Head of caudate nucleus (tissue), 42 donors: ENCODE data around the gene SH3BGRL2.
"Not testable (repeated sequence)": the region's sequence is repeated elsewhere in the genome, so short reads cannot be mapped to it uniquely, and the experiment has no call there.

Source experiments
- DNase-seq, 42 donors: peaks; one replicate each; pipeline versions ENCODE4 v3.0.0 to v3.0.0-alpha.2; 2020 to 2021; ENCODE audit warnings: mixed read lengths in 7 of 42
- intact Hi-C: fragments of 100-400 bp; cut with DNase I; formaldehyde crosslinking; loops from one replicate; pipeline ENCODE4 v1.15.0; 2022

The SH3BGRL2 gene

DNA sequence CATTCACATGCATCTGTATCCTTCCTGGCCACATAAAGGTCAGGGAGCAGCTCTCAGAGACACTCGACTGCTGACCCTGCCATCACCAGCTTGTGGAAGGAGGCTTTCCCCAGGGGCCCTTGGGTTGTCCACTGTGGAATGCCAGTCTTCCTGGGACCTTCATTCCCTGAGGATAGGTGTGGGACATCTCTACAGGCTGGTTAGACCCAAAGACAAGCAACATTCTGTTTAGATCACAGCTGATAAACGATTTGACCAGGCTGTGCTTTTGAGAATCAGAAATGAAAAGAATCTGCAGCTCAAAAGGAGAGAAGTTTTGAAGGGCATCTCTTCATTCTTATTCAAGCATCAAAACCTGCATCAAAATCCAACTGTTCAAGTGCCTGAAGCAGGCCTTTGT lies 18.2 kb upstream of the SH3BGRL2 start:
- intact Hi-C loops: no loop called here
- DNase-seq: peak in 1 of 42 donors; percentile 31

DNA sequence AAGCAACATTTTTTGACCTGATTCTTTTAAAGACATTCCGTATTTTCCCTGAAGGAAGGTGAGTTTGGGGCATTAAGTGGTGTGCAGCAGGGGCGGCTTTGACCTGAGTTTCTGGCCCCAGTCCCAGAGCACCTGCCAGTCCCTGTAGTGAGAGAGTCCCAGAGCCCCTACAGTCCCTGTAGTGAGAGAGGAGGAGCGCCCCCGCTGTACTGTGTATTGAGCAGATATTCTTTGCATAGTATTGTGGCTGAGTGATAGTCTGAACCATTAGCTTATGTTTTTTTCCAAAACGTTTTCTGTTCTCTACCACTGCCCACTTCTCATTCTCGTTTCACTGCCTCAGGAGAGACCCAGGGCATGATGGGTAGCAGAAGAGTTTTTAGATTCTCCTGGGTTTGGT lies 17.2 kb upstream of the SH3BGRL2 start:
- intact Hi-C loops: no loop called here
- DNase-seq: no peak

DNA sequence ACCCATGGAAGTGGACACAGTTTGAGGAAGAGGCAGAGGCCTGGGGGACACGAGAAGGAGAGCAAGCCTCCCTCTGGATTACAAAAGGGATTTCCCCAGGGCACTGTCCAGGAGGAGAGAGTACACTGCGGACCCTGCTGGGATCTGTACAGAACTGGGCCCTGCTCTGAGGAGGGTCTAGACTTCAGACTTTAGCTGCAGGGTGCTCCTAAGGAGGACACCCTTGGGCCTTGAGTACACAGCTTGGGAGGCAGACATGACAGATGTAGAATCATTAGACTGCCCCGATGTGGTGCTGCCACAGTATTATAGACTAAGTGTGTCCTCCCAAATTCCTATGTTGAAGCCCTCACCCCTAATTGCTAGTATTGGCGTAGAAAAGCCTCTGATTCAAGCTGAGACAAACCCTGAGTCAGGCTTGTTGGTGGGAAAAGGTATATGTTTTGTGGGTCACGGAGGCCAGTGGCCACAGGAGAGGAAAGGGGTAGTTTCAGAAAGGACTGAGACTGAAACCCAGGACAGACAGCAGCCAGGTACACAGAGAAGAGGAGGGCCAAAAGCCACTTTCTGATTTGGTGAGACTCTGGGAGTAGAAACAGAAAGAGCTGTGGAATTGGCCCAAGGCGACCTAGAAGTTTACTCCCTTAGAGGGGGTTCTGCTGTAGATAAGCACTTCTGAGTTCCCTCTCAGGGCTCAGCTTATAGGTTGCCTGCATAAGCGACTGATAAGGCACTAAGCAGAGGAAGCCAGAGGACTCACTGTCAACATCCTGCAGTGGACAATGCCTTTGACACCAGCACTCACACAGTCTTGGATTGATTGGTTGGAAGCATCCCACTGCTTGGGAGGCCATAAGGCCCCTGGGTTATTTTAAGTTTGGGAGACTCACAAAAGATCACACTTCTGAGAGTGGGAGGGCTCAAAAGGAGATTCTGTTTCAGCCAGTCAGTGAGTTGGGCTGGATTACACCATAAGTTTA lies 16.5 kb upstream of the SH3BGRL2 start:
- no peak for DNase-seq
- intact Hi-C loops: no loop called here

DNA sequence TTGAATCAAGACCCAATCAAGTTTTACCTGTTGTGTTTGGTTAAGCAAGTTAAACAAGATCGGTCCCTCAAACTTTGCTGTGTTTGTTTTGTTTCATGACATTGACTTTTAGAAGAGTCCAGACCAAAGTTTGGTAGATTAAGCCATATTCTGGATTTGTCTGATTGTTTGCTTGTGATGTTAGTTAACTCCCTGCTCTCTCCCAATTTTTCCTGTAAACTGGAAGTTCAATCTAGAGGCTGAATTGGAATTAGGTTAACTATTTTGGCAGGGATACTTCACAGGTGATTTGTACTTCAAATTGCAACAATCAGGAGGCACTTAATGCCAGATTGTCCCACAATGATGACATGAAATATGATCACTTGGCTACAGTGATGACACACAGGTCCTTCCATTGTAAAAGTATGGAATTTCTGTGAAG lies 13.6 kb upstream of the SH3BGRL2 start:
- DNase-seq: no peak
- intact Hi-C loops: no loop called here

DNA sequence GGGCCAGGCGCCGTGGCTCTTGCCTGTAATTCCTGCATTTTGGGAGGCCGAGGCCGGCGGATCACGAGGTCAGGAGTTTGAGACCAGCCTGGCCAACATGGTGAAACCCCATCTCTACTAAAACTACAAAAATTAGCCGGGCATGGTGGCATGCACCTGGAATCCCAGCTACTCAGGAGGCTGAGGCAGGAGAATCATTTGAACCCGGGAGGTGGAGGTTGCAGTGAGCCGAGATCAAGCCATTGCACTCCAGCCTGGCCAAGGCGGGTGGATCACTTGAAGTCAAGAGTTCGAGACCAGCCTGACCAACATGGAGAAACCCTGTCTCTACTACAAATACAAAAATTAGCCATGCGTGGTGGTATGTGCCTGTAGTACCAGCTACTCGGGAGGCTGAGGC lies 12.7 kb upstream of the SH3BGRL2 start:
- intact Hi-C loops, DNase-seq: not testable (repeated sequence)

DNA sequence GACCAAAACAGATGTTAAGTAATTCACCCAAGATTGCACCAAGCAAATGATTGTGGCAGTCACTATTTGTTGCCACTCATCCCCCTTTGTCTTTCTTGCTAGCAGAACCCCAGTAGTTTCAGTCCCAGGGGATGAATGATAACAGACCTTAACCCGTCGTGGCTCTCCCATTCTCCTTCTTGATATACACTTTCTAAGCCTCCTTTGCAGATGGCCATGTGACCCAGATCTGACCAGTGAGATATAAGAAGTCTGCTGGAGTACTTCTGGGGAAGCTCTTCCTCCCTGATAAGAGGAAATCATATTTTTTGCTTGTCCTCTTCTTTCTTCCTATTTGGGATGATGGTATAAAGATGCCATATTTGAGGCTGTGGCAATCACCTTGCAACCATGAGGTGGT lies 9.6 kb upstream of the SH3BGRL2 start:
- intact Hi-C loops: no loop called here
- DNase-seq: no peak

DNA sequence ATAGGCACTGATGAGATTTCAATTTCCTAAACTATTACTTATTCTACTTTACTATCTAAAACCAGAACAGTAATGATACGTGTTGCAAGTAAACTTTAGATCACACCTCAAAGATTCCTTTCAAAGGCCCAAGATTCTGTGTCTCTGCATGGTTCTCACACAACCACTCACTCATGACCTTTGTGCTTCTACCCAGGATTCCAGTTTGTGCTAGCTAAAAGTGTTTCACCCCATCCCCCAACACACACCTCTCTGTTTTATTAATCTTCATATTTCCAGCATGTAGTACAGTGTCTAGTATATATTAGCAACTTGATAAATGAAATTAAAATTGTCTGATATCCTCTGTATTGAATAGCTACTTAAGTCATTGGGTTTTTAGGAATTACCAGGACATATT lies 8.8 kb upstream of the SH3BGRL2 start:
- DNase-seq: no peak
- intact Hi-C loops: no loop called here

DNA sequence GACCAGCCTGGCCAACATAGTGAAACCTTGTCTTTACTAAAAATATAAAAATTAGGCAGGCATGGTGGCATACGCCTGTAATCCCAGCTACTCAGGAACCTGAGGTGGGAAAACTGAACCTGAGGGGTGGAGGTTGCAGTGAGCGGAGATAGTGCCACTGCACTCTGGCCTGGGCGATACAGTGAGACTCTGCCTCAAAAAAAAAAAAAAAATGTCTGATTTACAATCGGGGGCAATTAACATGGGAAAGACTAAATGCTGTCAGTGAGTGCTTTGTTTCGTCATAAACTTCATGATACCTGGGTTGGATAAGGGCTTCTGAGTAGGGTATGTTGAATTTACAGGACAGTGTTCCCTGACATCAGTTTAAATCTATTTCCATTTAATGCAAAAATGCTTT lies 8.0 kb upstream of the SH3BGRL2 start:
- intact Hi-C loops: no loop called here
- no peak for DNase-seq

DNA sequence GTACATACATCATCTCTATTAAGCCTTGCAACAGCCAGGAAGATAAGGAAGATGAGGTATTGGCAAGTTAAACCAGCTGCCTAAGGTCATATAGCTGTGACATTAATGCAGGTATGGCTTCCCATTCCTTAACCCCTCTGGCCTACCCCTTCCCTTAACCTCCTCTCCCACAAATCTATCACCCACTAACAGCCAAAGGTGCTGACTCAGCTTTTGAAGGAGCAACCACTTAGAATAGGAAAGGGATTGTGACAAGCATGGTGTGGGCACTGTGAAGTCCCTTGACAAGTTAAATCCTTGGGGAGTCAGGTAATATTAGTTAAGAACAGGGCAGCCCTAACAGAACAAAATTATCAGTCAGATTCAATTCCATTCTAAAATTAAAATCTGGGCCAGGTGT lies 5.4 kb upstream of the SH3BGRL2 start:
- DNase-seq: no peak
- intact Hi-C loops: no loop called here

DNA sequence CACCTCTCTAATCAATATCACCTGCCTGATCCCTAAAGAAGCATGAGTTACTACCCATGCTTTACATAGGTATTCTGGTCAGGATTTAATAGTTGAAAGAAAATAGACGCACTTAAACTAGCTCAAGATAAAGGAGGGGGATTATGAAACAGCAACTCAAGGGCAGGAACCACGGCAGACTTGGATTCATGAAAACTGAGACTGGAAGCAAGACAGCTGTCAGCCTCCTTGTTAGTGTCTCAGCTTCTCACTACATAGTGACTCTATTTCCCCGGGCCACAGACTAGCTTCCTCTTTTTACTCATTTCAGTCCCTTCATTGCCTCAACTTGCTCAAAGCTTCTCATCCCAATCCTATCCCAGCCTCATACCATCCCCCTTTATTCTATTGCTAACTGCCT lies 4.3 kb upstream of the SH3BGRL2 start:
- intact Hi-C loops: no loop called here
- DNase-seq: no peak

DNA sequence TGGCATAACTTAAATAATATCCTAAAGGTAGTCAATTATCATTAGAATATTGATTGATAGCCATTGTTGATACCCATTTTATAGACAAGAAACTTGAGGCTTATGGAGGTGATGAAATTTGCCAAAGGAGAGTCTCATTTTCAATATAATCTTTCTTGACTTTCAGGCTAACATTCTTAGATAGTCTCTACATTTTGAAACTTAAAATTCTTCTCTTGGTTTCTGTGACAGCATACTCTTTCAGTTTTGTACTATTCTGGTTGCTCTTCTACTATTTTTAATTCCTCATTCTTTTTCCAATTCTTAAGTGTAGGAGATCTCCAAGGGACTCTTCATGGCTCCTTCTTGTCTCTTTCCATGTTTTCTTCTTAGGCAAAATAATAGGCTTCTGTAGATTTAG lies 3.7 kb upstream of the SH3BGRL2 start:
- DNase-seq: no peak
- intact Hi-C loops: no loop called here

DNA sequence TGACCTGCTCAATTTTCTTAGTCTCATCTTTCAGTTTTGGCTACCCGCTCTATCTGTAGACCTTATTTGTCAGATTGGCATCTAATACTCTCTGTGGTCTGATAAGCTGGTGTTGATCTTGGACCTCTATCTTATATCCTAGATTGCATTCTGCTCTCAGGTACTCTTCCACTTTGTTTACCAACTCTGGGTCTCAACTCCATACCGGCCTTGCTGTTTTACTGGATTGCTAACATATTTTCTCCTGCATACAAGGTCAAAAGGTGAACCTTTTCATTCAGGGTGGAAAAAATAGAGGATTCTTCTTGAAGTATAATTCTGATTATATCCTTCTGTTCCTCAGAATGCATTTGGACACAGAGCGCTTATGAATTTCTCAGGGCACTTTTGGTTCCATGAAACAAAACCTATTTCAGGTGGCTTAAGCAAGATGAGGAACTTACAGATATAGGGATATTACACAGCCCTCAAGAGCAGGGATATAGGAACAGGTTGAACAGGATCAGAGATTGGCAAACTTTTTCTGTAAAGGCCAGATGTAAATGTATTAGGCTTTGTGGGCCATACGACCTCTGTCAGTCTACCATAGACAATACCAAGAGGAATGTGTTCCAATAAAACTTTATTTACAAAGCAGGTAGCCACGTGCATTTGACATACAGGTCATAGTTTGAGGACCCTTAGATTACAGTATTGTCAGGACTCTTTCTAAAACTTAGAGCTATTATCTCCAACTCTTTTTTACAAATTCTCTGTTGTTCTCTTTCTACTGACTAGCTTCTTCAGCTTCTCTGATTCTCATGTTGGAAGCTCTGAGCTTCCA lies 2.5 kb upstream of the SH3BGRL2 start:
- DNase-seq: no peak
- intact Hi-C loops: no loop called here

DNA sequence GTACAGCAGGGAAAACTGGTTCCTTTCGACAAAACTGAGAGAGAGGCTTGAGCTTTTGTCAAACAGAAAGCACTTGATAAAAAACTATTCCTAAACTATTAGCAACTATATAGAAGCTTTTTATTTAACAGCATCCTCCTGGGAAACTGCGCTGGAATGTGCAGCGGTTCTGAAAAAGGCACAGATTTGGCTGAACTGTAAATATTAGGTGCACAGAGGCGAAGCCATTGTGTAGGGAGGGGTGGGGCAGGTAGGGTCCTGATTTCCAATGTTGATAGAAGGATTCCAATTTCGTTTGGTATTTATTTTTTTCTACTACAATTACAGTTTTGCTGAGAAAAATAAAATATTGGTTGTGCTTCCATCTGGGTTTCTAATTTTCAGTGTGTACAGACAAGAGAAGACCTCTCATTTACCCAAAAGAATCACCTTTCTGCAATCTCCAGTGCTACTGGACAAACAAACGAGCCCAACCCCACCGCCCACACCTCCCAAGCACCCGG lies 698 bp upstream of the SH3BGRL2 start:
- DNase-seq: no peak
- intact Hi-C loops: no loop called here

DNA sequence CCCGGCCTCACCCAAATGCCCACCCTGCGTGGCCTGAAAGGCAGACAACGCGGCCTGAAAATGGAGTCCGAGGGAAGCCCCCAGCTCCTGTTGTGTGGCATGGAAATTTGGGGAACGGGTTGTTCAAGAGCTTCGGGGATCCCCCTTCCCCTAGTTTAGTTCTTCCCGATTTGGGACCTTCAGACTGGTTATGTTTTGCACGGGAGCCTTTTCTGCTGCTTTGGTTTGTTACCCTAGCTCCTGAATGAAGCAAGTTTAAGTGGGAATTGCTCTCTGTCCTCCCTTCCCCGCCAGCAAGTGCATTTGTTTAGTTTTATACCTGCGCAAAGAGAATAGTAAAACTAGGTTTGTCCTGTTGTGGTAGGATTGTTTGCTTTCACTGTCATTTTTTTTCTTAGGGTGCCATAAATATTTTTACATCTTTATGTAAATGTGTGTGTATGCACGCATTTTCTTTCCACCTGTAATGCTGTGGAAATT lies 604 bp downstream of the SH3BGRL2 start:
- intact Hi-C loops: no loop called here
- no peak for DNase-seq

DNA sequence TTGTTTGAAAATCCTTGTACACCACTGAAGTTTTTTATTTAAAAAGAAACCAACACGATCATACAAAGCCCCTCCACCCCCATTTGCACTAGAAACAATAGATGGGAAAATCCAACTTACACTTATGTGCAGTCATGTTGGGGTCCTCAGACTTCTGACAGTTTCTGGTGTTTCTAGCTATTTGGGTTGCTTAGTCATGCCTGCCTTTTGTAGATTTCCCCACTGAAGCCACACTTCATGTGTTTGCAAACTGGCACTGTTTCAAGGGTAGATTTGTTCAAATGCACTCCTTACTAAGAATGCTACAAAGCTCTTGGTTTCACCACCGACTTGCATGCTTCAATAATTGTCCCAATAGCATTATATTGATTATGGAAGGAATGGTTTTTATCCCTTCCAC lies 1.5 kb downstream of the SH3BGRL2 start:
- intact Hi-C loops: no loop called here
- DNase-seq: no peak

DNA sequence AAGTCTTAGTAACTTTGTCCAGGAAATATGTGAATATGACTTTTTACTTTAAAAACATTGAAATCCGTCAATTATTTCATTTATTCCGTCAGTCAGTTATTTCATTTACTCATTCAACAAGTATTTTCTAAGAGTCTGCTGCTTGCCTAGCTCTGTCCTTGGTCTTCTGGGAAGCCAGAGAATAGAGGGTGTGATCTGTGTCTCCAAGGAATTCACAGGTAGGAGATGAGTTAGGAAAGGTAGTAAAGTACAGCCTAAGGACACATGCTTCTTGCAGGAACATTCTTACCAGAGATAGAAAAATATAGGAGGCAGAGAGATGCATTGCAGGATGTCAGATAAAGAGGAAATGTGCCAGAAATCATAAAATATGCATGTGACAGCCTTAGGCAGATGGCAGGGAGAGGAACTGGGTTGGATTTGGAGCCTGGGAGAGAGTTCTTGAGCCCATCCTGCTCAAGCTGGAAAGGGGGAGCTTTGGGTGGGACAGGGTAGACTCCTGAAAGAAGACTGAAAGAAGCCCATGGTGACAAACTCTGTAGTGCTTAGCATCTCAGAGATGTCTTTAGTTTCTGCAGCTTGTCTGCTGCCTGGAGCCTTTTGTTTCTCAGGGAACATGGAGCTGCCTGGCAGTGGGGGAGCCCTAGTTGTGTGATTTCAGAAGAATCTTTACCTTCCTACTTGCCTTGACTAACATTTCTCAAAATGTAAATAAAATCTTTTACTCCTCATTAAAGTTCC lies 3.5 kb downstream of the SH3BGRL2 start:
- DNase-seq: no peak
- intact Hi-C loops: no loop called here

DNA sequence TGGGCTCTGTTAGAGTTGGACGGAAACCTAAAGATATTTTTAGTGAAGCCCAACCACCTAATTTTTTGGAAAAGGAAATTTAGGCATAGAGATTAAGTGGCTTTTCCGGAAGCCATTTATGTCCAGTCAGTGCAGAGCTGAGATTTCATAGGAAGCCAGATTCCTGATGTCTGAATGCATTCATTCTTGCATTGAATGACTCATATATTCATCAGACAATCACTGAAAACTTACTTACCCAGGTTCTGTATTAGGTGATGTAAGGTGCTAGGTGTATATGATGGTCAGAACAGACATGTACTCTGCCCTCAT lies 4.1 kb downstream of the SH3BGRL2 start:
- DNase-seq: no peak
- intact Hi-C loops: no loop called here

DNA sequence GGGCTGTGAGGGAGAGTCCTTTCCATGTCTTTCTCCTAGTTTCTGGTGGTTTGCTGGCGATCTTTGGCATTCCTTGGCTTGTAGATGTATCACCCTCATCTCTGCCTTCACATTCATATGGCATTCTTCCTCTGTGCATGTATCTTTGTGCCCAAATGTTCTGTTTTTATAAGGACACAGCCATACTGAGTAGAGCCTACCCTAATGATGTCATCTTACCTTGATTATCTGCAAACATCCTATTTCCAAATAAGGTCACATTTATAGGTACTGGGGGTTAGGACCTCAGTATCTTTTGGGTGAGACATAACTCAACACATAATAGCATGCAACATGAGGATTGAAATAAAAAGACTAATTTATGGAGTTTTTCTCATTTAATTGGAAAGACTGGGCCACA lies 5.5 kb downstream of the SH3BGRL2 start:
- intact Hi-C loops: no loop called here
- no peak for DNase-seq
